HG03460 (cell line): ENCODE data around the gene ACTL8.

Source experiments
- ATAC-seq: cut with Tn5 transposase; IDR thresholded peaks from one replicate; pipeline ENCODE4 v1.9.1; 2021; ENCODE audit not compliant: unreplicated experiment

Gene ACTL8

GRCh38 chr1:17765444-17766411, 10.6 kb downstream of the ACTL8 start:
- no peak for ATAC-seq

GRCh38 chr1:17768651-17769241, 13.6 kb downstream of the ACTL8 start:
- ATAC-seq, result no peak

- ATAC-seq, result no peak
Observed at GRCh38 chr1:17770983-17771382, 15.8 kb downstream of the ACTL8 start.

- ATAC-seq, result no peak
Observed at GRCh38 chr1:17772615-17773212, 17.6 kb downstream of the ACTL8 start.

- no peak for ATAC-seq
Observed at GRCh38 chr1:17773591-17774326, 18.6 kb downstream of the ACTL8 start.

- no peak for ATAC-seq
Observed at GRCh38 chr1:17774452-17774851, 19.3 kb downstream of the ACTL8 start.

- ATAC-seq, result no peak
Observed at GRCh38 chr1:17775796-17776195, 20.7 kb downstream of the ACTL8 start.

- ATAC-seq, result no peak
Observed at GRCh38 chr1:17776426-17776825, 21.3 kb downstream of the ACTL8 start.

GRCh38 chr1:17777330-17777729, 22.2 kb downstream of the ACTL8 start:
- no peak for ATAC-seq

- ATAC-seq, result no peak
Observed at GRCh38 chr1:17777818-17778217, 22.7 kb downstream of the ACTL8 start.

GRCh38 chr1:17780916-17781315, 25.8 kb downstream of the ACTL8 start:
- no peak for ATAC-seq

- ATAC-seq, result no peak
Observed at GRCh38 chr1:17789926-17790325, 34.8 kb downstream of the ACTL8 start.

- ATAC-seq, result no peak
Observed at GRCh38 chr1:17790383-17791054, 35.4 kb downstream of the ACTL8 start.

GRCh38 chr1:17791055-17791390, 35.9 kb downstream of the ACTL8 start:
- ATAC-seq, result no peak

GRCh38 chr1:17791480-17791879, 36.3 kb downstream of the ACTL8 start:
- no peak for ATAC-seq

GRCh38 chr1:17792421-17792820, 37.3 kb downstream of the ACTL8 start:
- ATAC-seq, result no peak

- ATAC-seq, result no peak
Observed at GRCh38 chr1:17795081-17795809, 40.1 kb downstream of the ACTL8 start.

GRCh38 chr1:17795836-17796645, 40.9 kb downstream of the ACTL8 start:
- ATAC-seq, result no peak

GRCh38 chr1:17797478-17797877, 42.3 kb downstream of the ACTL8 start:
- no peak for ATAC-seq
